A549 (cell line): ENCODE data around the gene ALPK3. TPM values are rescaled to one million over a fixed set of nuclear protein-coding genes. Genes with fewer than 3 reads are reported as not detected.

Source experiments
- ATAC-seq, 2 experiments: fragments of 200-7000 bp in 1 of 2; fragments of >200 bp in 1 of 2; cut with Nextera tagmentation in 1 of 2; cut with Tn5 transposase in 1 of 2; 3 replicates each; pipeline versions ENCODE4 v1.8.0 to v1.9.1; 2018 to 2020; ENCODE audit warnings: mild to moderate bottlenecking in 1 of 2, moderate library complexity in 1 of 2
- CTCF ChIA-PET: fragments of 300-600 bp; sonication (Branson Sonifier 250); formaldehyde crosslinking; extraction: SDS; loops from one replicate; lab custom pipeline; 2021; ENCODE audit warnings: antibody characterized with exemption, inconsistent platforms; lab: Yijun Ruan, JAX
- POLR2A ChIA-PET: fragments of 350-600 bp; formaldehyde crosslinking; extraction: SDS; loops from one replicate; lab custom pipeline; 2021; ENCODE audit warnings: antibody characterized with exemption, inconsistent platforms; lab: Yijun Ruan, JAX
- DNase-seq, 2 experiments: peaks; one replicate each; pipeline versions ENCODE4 v3.0.0 to v3.0.0-alpha.2; 2011 to 2016; ENCODE audit warnings: low read depth in 1 of 2, low spot score in 1 of 2
- FAIRE-seq: peaks from 2 replicates; lab custom pipeline; 2011; peaks lifted over from hg19 to GRCh38; lab: Jason Lieb, UNC
- H3K27ac ChIP-seq, 2 experiments: fragments of >200 bp; sonication (Bioruptor Twin); formaldehyde crosslinking; 3 replicates each; pipeline ENCODE4 v1.5.1; 2016 to 2017
- H3K4me1 ChIP-seq: fragments of >200 bp; sonication (Bioruptor Twin); formaldehyde crosslinking; 3 replicates; pipeline ENCODE4 v1.6.1; 2016
- H3K4me2 ChIP-seq: fragments of >200 bp; sonication (Bioruptor Twin); formaldehyde crosslinking; 3 replicates; pipeline ENCODE4 v1.6.1; 2016
- H3K4me3 ChIP-seq: fragments of >200 bp; sonication (Bioruptor Twin); formaldehyde crosslinking; 3 replicates; pipeline ENCODE4 v1.5.1; 2016
- H3K9me3 ChIP-seq: fragments of >200 bp; sonication (Bioruptor Twin); formaldehyde crosslinking; 3 replicates; pipeline ENCODE4 v1.6.1; 2016
- BCL3 ChIP-seq: fragments of >200 bp; sonication (Bioruptor Twin); formaldehyde crosslinking; IDR thresholded peaks from 3 replicates; pipeline ENCODE4 v1.6.1; 2016
- CBX2 ChIP-seq: fragments of 200-600 bp; sonication (generic); IDR thresholded peaks from 2 replicates; pipeline ENCODE4 v1.6.1; 2016; ENCODE audit warnings: low read depth, mild to moderate bottlenecking, borderline replicate concordance
- CHD4 ChIP-seq: fragments of 200-600 bp; sonication (generic); IDR thresholded peaks from 2 replicates; pipeline ENCODE4 v1.6.1; 2016; ENCODE audit warnings: antibody characterized with exemption, mild to moderate bottlenecking, borderline replicate concordance
- EP300 ChIP-seq, 2 experiments: fragments of >200 bp; sonication (Bioruptor Twin); formaldehyde crosslinking; IDR thresholded peaks; 2 replicates in 1 of 2; 3 replicates in 1 of 2; pipeline ENCODE4 v1.6.1; 2016 to 2017
- FOSB ChIP-seq: fragments of 250-450 bp; sonication (Bioruptor Pico); IDR thresholded peaks from 2 replicates; pipeline ENCODE4 v1.5.0; 2020; ENCODE audit warnings: mild to moderate bottlenecking, moderate library complexity
- FOSL2 ChIP-seq, 2 experiments: fragments of 450-650 bp in 1 of 2; fragments of >200 bp in 1 of 2; sonication (Bioruptor Twin) in 1 of 2; formaldehyde crosslinking; IDR thresholded peaks; 2 replicates each; pipeline versions ENCODE4 v1.5.0 to v1.6.1; 2016 to 2020; ENCODE audit warnings: mild to moderate bottlenecking in 1 of 2, moderate library complexity in 1 of 2
- GATA3 ChIP-seq: IDR thresholded peaks from 2 replicates; pipeline ENCODE4 v1.6.1; 2012; ENCODE audit warnings: borderline replicate concordance
- HEYL ChIP-seq: fragments of 250-450 bp; sonication (Bioruptor Pico); IDR thresholded peaks from 2 replicates; pipeline ENCODE4 v1.8.0; 2021; ENCODE audit warnings: mild to moderate bottlenecking, moderate library complexity
- MAFK ChIP-seq: fragments of 450-650 bp; IDR thresholded peaks from 2 replicates; pipeline ENCODE4 v1.6.1; 2014; ENCODE audit not compliant: partially characterized antibody
- PHF8 ChIP-seq: fragments of 200-600 bp; sonication (generic); IDR thresholded peaks from 2 replicates; pipeline ENCODE4 v1.6.1; 2016; ENCODE audit warnings: low read depth, mild to moderate bottlenecking, antibody characterized with exemption, moderate library complexity, borderline replicate concordance
- RAD21 ChIP-seq, 2 experiments: fragments of >200 bp in 1 of 2; sonication (Bioruptor Twin) in 1 of 2; formaldehyde crosslinking in 1 of 2; IDR thresholded peaks in 1 of 2; conservative IDR thresholded peaks in 1 of 2; 2 replicates in 1 of 2; 3 replicates in 1 of 2; pipeline ENCODE4 v1.6.1; 2012 to 2018; ENCODE audit warnings: inconsistent platforms in 1 of 2
- RARB ChIP-seq: fragments of 250-450 bp; sonication (Bioruptor Pico); IDR thresholded peaks from 2 replicates; pipeline ENCODE4 v1.8.0; 2021; ENCODE audit warnings: mild to moderate bottlenecking, moderate library complexity
- RFX5 ChIP-seq: fragments of 450-650 bp; IDR thresholded peaks from 2 replicates; pipeline ENCODE4 v1.7.1; 2014; ENCODE audit warnings: antibody characterized with exemption, mild to moderate bottlenecking, moderate library complexity
- SMC3 ChIP-seq: fragments of >200 bp; sonication (Bioruptor Twin); formaldehyde crosslinking; IDR thresholded peaks from 3 replicates; pipeline ENCODE4 v1.6.1; 2018; ENCODE audit warnings: inconsistent platforms
- WGBS: methylation state at CpG from one replicate; pipeline ENCODE4 v1.1.6; 2017; ENCODE audit errors: missing lambda C conversion rate; 5-methylcytosine and 5-hydroxymethylcytosine counted together
- polyA plus RNA-seq, 4 experiments: library from polyadenylated mRNA; depleted of rRNA in 3 of 4; stranded (reverse); fragments of >200 nt; fragmentation: RNase III in 1 of 4; extraction: RNeasy Plus Mini Kit Qiagen cat#74134 plus additional on column Dnase treatment in 1 of 4; gene quantifications; 2 replicates in 3 of 4; 3 replicates in 1 of 4; pipeline ENCODE4 v1.2.3, GENCODE V29; 2011 to 2017
- TF ChIP-seq, protein P1 (sequence below): fragments of >200 bp; sonication (Bioruptor Twin); formaldehyde crosslinking; IDR thresholded peaks from 2 replicates; pipeline ENCODE4 v1.6.1; 2016
- TF ChIP-seq, protein P2 (sequence below): fragments of >200 bp; sonication (Bioruptor Twin); formaldehyde crosslinking; IDR thresholded peaks from 3 replicates; pipeline ENCODE4 v1.5.1; 2016

Gene ALPK3
- polyA plus RNA-seq, 2 of the 4 experiments (the other 2 are of a cell fraction), result 0.26 to 0.30 TPM

DNA sequence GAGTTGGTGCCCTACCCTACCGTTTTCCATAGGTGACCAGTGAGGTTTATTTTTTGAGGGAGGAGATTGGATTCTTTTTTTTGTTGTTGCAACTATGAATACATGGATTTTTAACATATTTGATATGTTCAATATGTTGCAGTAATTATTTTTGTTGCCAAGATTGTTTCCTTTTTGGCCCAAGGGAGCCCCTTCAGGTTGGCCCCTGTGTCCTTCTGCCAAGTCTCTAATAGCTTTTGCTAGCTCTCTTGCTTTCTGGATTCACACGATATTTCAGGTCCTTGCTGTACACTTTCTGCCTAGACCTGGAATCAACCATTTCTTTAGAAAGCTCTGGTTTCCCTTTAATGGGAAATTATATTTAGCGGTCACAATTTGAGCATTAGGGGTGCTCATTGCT is 44.6 kb downstream of the ALPK3 start:
- CTCF ChIA-PET, result interaction anchor here (1.3 to 2.7 kb wide), 7 partner anchors 10 to 67 kb away, joined by 4 to 21 read pairs (median 6); no protein-coding TSS in a partner anchor
- WGBS, result 84% methylated on average over 3 of the region's 3 CpGs
- no peak for TF ChIP-seq HEYL (CRISPR knock-in tag)
- TF ChIP-seq FOSB (CRISPR knock-in tag), result no peak
- no peak overlapping the region for H3K4me2 ChIP-seq
- ATAC-seq (no peak), DNase-seq (no peak), FAIRE-seq (no peak)
- peaks cover 12% of the 10 kb centered on the region; the same call in 2 of the 3 replicates for H3K4me1 ChIP-seq
- H3K27ac ChIP-seq, result no peak overlapping the region
- no peak overlapping the region for H3K4me3 ChIP-seq
- no peaks in the 10 kb centered on the region for H3K9me3 ChIP-seq
- POLR2A ChIA-PET, result no interaction called here

- H3K9me3 ChIP-seq, result no peaks in the 10 kb centered on the region
- TF ChIP-seq, protein P1, sequence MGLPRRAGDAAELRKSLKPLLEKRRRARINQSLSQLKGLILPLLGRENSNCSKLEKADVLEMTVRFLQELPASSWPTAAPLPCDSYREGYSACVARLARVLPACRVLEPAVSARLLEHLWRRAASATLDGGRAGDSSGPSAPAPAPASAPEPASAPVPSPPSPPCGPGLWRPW, result no peak
- TF ChIP-seq PHF8, result no peak
- TF ChIP-seq EP300 (IDR thresholded peaks at IDR 0.05), result no peak
- TF ChIP-seq RAD21 (conservative IDR thresholded peaks at IDR 0.05 in 1 of 2, IDR thresholded peaks at IDR 0.05 in 1 of 2), result peak; percentile 17 to 27; a peak in 1 of 5 replicates
- peak; percentile 14; the same call in 1 of the 3 replicates for TF ChIP-seq SMC3
- TF ChIP-seq, all 56 proteins: peak for 2
- peaks cover 12% of the 10 kb centered on the region; the same call in 2 of the 3 replicates for H3K4me1 ChIP-seq
- no peak overlapping the region for H3K27ac ChIP-seq
- DNase-seq (peak in 1 of 2 experiments; percentile 32), ATAC-seq (peak in 1 of 2 experiments; percentile 64; a peak in 2 of 6 replicates), FAIRE-seq (peak; percentile 88)
- H3K4me3 ChIP-seq, result no peak overlapping the region
- H3K4me2 ChIP-seq, result no peak overlapping the region
- 82% methylated on average over 17 of the region's 17 CpGs for WGBS
- POLR2A ChIA-PET, result no interaction called here
- CTCF ChIA-PET, result interaction anchor here (0.6 to 2.7 kb wide), 11 partner anchors 9 to 141 kb away, joined by 3 to 21 read pairs (median 5); no protein-coding TSS in a partner anchor
Measured at GRCh38 chr15:84862214-84862975, 45.2 kb downstream of the ALPK3 start.

- CTCF ChIA-PET, result interaction anchor here (0.9 to 3.8 kb wide), 18 partner anchors 9 to 305 kb away, joined by 3 to 19 read pairs (median 4); no protein-coding TSS in a partner anchor
- peak in 1 of 2 experiments; percentile 28 for DNase-seq
- ATAC-seq, result peak in 1 of 2 experiments; percentile 49; a peak in 2 of 6 replicates
- peak overlapping the region in 1 of 2 experiments; percentile 19; a peak in 1 of 6 replicates for H3K27ac ChIP-seq
- POLR2A ChIA-PET, result no interaction called here
- H3K4me1 ChIP-seq, result peaks cover 12% of the 10 kb centered on the region; the same call in 2 of the 3 replicates
- no peaks in the 10 kb centered on the region for H3K9me3 ChIP-seq
- H3K4me3 ChIP-seq, result no peak overlapping the region
- 83% methylated on average over 13 of the region's 13 CpGs for WGBS
- FAIRE-seq, result no peak
- peak; percentile 37 to 50; a peak in 4 of 5 replicates for TF ChIP-seq RAD21 (conservative IDR thresholded peaks at IDR 0.05 in 1 of 2, IDR thresholded peaks at IDR 0.05 in 1 of 2)
- no peak for TF ChIP-seq BCL3
- TF ChIP-seq MAFK, result peak; percentile 57
- TF ChIP-seq, protein P2, sequence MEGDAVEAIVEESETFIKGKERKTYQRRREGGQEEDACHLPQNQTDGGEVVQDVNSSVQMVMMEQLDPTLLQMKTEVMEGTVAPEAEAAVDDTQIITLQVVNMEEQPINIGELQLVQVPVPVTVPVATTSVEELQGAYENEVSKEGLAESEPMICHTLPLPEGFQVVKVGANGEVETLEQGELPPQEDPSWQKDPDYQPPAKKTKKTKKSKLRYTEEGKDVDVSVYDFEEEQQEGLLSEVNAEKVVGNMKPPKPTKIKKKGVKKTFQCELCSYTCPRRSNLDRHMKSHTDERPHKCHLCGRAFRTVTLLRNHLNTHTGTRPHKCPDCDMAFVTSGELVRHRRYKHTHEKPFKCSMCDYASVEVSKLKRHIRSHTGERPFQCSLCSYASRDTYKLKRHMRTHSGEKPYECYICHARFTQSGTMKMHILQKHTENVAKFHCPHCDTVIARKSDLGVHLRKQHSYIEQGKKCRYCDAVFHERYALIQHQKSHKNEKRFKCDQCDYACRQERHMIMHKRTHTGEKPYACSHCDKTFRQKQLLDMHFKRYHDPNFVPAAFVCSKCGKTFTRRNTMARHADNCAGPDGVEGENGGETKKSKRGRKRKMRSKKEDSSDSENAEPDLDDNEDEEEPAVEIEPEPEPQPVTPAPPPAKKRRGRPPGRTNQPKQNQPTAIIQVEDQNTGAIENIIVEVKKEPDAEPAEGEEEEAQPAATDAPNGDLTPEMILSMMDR, result peak; percentile 25; the same call in 2 of the 3 replicates
- no peak overlapping the region for H3K4me2 ChIP-seq
Measured at GRCh38 chr15:84863565-84864443, 46.6 kb downstream of the ALPK3 start.

- no peak for TF ChIP-seq EP300 (IDR thresholded peaks at IDR 0.05)
- TF ChIP-seq CBX2, result no peak
- no peak for TF ChIP-seq RARB
- TF ChIP-seq FOSL2 (IDR thresholded peaks at IDR 0.05), result no peak
- TF ChIP-seq FOSL2 (CRISPR knock-in tag; IDR thresholded peaks at IDR 0.05), result no peak
- no peak for TF ChIP-seq GATA3
- TF ChIP-seq HEYL (CRISPR knock-in tag), result no peak
- no peak for TF ChIP-seq CHD4
- TF ChIP-seq MAFK, result no peak
- TF ChIP-seq RFX5, result no peak
- DNase-seq (no peak), FAIRE-seq (no peak), ATAC-seq (no peak)
- ChIA-PET POLR2A (no interaction called here), CTCF (interaction anchor here (0.9 to 3.8 kb wide), 15 partner anchors 8 to 304 kb away, joined by 3 to 19 read pairs (median 4); no protein-coding TSS in a partner anchor)
- Histone ChIP-seq H3K9me3 (no peaks in the 10 kb centered on the region), H3K4me1 (peaks cover 12% of the 10 kb centered on the region; the same call in 2 of the 3 replicates), H3K27ac (no peak overlapping the region; a peak in 1 of 6 replicates), H3K4me3 (no peak overlapping the region), H3K4me2 (no peak overlapping the region)
- WGBS, result 84% methylated on average over 7 of the region's 7 CpGs
Measured at GRCh38 chr15:84864444-84864795, 47.3 kb downstream of the ALPK3 start.
